Karpas-422 (cell line): ENCODE results near the gene GNB1L. TPM values are rescaled to one million over a fixed set of nuclear protein-coding genes. Genes with fewer than 3 reads are reported as not detected.
"Not testable (repeated sequence)": the region's sequence is repeated elsewhere in the genome, so short reads cannot be mapped to it uniquely, and the experiment has no call there.

ENCODE experiments used
- DNase-seq: peaks from one replicate; pipeline ENCODE4 v3.0.0-alpha.2; 2015
- H2AFZ ChIP-seq: fragments of 200-600 bp; sonication (generic); 2 replicates; pipeline ENCODE4 v1.6.1; 2014; ENCODE audit warnings: antibody characterized with exemption, low read length, mixed read lengths
- H3K27ac ChIP-seq: fragments of 200-600 bp; sonication (generic); 2 replicates; pipeline ENCODE4 v1.5.1; 2014; ENCODE audit warnings: mild to moderate bottlenecking, low read length, moderate library complexity
- H3K27me3 ChIP-seq: fragments of 200-600 bp; sonication (generic); 2 replicates; pipeline ENCODE4 v1.6.1; 2014; ENCODE audit warnings: low read length, mixed read lengths
- H3K36me3 ChIP-seq: fragments of 200-600 bp; sonication (generic); 2 replicates; pipeline ENCODE4 v1.6.1; 2014; ENCODE audit warnings: low read length, mixed read lengths; ENCODE audit not compliant: insufficient read depth
- H3K4me1 ChIP-seq: fragments of 200-600 bp; sonication (generic); 2 replicates; pipeline ENCODE4 v1.6.1; 2014; ENCODE audit warnings: mild to moderate bottlenecking, low read length, mixed read lengths
- H3K4me2 ChIP-seq: fragments of 200-600 bp; sonication (generic); 2 replicates; pipeline ENCODE4 v1.6.1; 2014; ENCODE audit warnings: low read length, low read depth, mild to moderate bottlenecking; ENCODE audit not compliant: poor library complexity, severe bottlenecking
- H3K4me3 ChIP-seq: fragments of 200-600 bp; sonication (generic); 2 replicates; pipeline ENCODE4 v1.5.1; 2014; ENCODE audit warnings: mild to moderate bottlenecking, antibody characterized with exemption, low read length, mixed read lengths
- H3K79me2 ChIP-seq: fragments of 200-600 bp; sonication (generic); 2 replicates; pipeline ENCODE4 v1.6.1; 2014; ENCODE audit warnings: mild to moderate bottlenecking, low read length, mixed read lengths
- H3K9ac ChIP-seq: fragments of 200-600 bp; sonication (generic); 2 replicates; pipeline ENCODE4 v1.6.0; 2014; ENCODE audit warnings: low read length
- H3K9me2 ChIP-seq: fragments of 200-600 bp; sonication (generic), shearing (Covaris generic); replicated peaks from 2 replicates; pipeline ENCODE4 v1.6.0; 2014; ENCODE audit warnings: mild to moderate bottlenecking, low read length, moderate library complexity; ENCODE audit not compliant: insufficient read depth
- H3K9me3 ChIP-seq: fragments of 300-700, 200-600 bp; sonication (generic); 2 replicates; pipeline ENCODE4 v1.6.1; 2014; ENCODE audit warnings: low read length, mixed read lengths
- H4K20me1 ChIP-seq: fragments of 200-600 bp; sonication (generic); 2 replicates; pipeline ENCODE4 v1.6.1; 2014; ENCODE audit warnings: mild to moderate bottlenecking, antibody characterized with exemption, low read length, low read depth; ENCODE audit not compliant: insufficient read depth
- total RNA-seq: library from RNA; depleted of rRNA; stranded (reverse); fragments of >200 nt; shearing (Covaris generic); gene quantifications from 2 replicates; pipeline ENCODE4 v1.2.3, GENCODE V29; 2014; ENCODE audit warnings: low replicate concordance

Gene GNB1L
- total RNA-seq, 1 experiment from 2014 or later, result 4.4 TPM

- H3K27ac ChIP-seq, result no peak overlapping the region
- DNase-seq, result no peak
- no peaks in the 10 kb centered on the region for H3K27me3 ChIP-seq
- no peak overlapping the region for H3K4me3 ChIP-seq
- H3K9me3 ChIP-seq, result no peaks in the 10 kb centered on the region
- no peaks in the 10 kb centered on the region for H3K36me3 ChIP-seq
- no peaks in the 10 kb centered on the region for H4K20me1 ChIP-seq
- no peak overlapping the region for H3K9ac ChIP-seq
- H2AFZ ChIP-seq, result no peak overlapping the region
- no peaks in the 10 kb centered on the region for H3K9me2 ChIP-seq
- H3K79me2 ChIP-seq, result no peaks in the 10 kb centered on the region
- no peak overlapping the region for H3K4me2 ChIP-seq
- no peaks in the 10 kb centered on the region for H3K4me1 ChIP-seq
These were observed 55.8 kb downstream of the GNB1L start for GRCh38 chr22:19798891-19799293.

GRCh38 chr22:19798003-19798665 is 56.5 kb downstream of the GNB1L start:
- Histone ChIP-seq H3K79me2 (no peaks in the 10 kb centered on the region), H4K20me1 (no peaks in the 10 kb centered on the region), H3K9ac (no peak overlapping the region), H3K36me3 (no peaks in the 10 kb centered on the region), H3K4me2 (no peak overlapping the region), H3K4me1 (no peaks in the 10 kb centered on the region), H3K4me3 (no peak overlapping the region), H3K27ac (no peak overlapping the region), H3K27me3 (no peaks in the 10 kb centered on the region), H2AFZ (no peak overlapping the region), H3K9me3 (no peaks in the 10 kb centered on the region), H3K9me2 (no peaks in the 10 kb centered on the region)
- DNase-seq, result no peak

GRCh38 chr22:19797086-19798002 is 57.3 kb downstream of the GNB1L start:
- H3K36me3 ChIP-seq, result no peaks in the 10 kb centered on the region
- no peaks in the 10 kb centered on the region for H3K79me2 ChIP-seq
- no peak overlapping the region for H3K4me3 ChIP-seq
- H3K9me3 ChIP-seq, result no peaks in the 10 kb centered on the region
- H2AFZ ChIP-seq, result no peak overlapping the region
- DNase-seq, result no peak
- H3K9me2 ChIP-seq, result no peaks in the 10 kb centered on the region
- H4K20me1 ChIP-seq, result no peaks in the 10 kb centered on the region
- H3K27ac ChIP-seq, result no peak overlapping the region
- H3K4me2 ChIP-seq, result no peak overlapping the region
- no peaks in the 10 kb centered on the region for H3K27me3 ChIP-seq
- H3K4me1 ChIP-seq, result no peaks in the 10 kb centered on the region
- no peak overlapping the region for H3K9ac ChIP-seq

GRCh38 chr22:19796160-19796559 is 58.5 kb downstream of the GNB1L start:
- Histone ChIP-seq H3K4me3 (no peak overlapping the region), H3K4me2 (no peak overlapping the region), H2AFZ (no peak overlapping the region), H3K27ac (no peak overlapping the region), H3K79me2 (no peaks in the 10 kb centered on the region), H3K9me2 (no peaks in the 10 kb centered on the region), H3K27me3 (no peaks in the 10 kb centered on the region), H4K20me1 (no peaks in the 10 kb centered on the region), H3K9me3 (no peaks in the 10 kb centered on the region), H3K9ac (no peak overlapping the region), H3K36me3 (no peaks in the 10 kb centered on the region), H3K4me1 (no peaks in the 10 kb centered on the region)
- no peak for DNase-seq

- Histone ChIP-seq H3K27ac (no peak overlapping the region), H3K36me3 (no peaks in the 10 kb centered on the region), H3K27me3 (no peaks in the 10 kb centered on the region), H3K79me2 (no peaks in the 10 kb centered on the region), H2AFZ (no peak overlapping the region), H4K20me1 (no peaks in the 10 kb centered on the region), H3K9ac (no peak overlapping the region), H3K9me2 (no peaks in the 10 kb centered on the region), H3K4me1 (no peaks in the 10 kb centered on the region), H3K4me3 (no peak overlapping the region), H3K9me3 (no peaks in the 10 kb centered on the region), H3K4me2 (no peak overlapping the region)
- DNase-seq, result no peak
These were observed 59.1 kb downstream of the GNB1L start for GRCh38 chr22:19795617-19796008.

GRCh38 chr22:19793661-19794310 is 60.9 kb downstream of the GNB1L start:
- H3K27ac ChIP-seq, result no peak overlapping the region
- H3K27me3 ChIP-seq, result no peaks in the 10 kb centered on the region
- no peak overlapping the region for H3K4me2 ChIP-seq
- no peaks in the 10 kb centered on the region for H3K9me2 ChIP-seq
- no peaks in the 10 kb centered on the region for H3K36me3 ChIP-seq
- no peaks in the 10 kb centered on the region for H3K4me1 ChIP-seq
- no peaks in the 10 kb centered on the region for H4K20me1 ChIP-seq
- no peak for DNase-seq
- no peak overlapping the region for H3K4me3 ChIP-seq
- H3K9me3 ChIP-seq, result no peaks in the 10 kb centered on the region
- H2AFZ ChIP-seq, result no peak overlapping the region
- no peak overlapping the region for H3K9ac ChIP-seq
- H3K79me2 ChIP-seq, result no peaks in the 10 kb centered on the region

- Histone ChIP-seq H3K9me2 (no peaks in the 10 kb centered on the region), H3K79me2 (no peaks in the 10 kb centered on the region), H3K4me1 (no peaks in the 10 kb centered on the region), H2AFZ (no peak overlapping the region), H3K27ac (no peak overlapping the region), H3K27me3 (no peaks in the 10 kb centered on the region), H4K20me1 (no peaks in the 10 kb centered on the region), H3K9ac (no peak overlapping the region), H3K36me3 (no peaks in the 10 kb centered on the region), H3K9me3 (no peaks in the 10 kb centered on the region), H3K4me3 (no peak overlapping the region), H3K4me2 (no peak overlapping the region)
- DNase-seq, result no peak
These were observed 61.5 kb downstream of the GNB1L start for GRCh38 chr22:19793161-19793560.

GRCh38 chr22:19792383-19792896 is 62.2 kb downstream of the GNB1L start:
- H3K4me3 ChIP-seq, H3K4me1 ChIP-seq, H3K9me2 ChIP-seq, H3K36me3 ChIP-seq, H3K9ac ChIP-seq, H3K27me3 ChIP-seq, H3K4me2 ChIP-seq, H4K20me1 ChIP-seq, H3K9me3 ChIP-seq, H2AFZ ChIP-seq, DNase-seq, H3K79me2 ChIP-seq, H3K27ac ChIP-seq: not testable (repeated sequence)
